ENCODE data around the gene TUBGCP6.

DNA sequence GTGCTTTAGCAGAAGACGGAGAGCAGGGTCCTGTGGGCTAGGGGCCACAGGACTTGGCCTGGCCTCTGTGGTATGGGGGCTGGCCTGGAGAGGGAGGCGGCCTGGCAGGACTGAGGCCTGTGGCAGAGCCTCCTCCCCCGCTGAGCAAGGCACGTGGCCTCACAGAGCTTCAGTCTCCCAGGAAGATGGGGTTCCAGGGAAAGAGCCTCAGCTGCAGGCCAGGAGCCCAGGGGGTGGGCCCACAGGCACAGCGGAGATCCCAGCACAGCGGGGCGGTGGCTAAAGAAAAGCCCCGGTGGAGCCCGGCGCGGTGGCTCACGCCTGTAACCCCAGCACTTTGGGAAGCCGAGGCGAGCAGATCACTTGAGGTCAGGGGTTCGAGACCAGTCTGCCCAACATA is 14.5 kb upstream of the TUBGCP6 start:
- TF ChIP-seq, protein P1, sequence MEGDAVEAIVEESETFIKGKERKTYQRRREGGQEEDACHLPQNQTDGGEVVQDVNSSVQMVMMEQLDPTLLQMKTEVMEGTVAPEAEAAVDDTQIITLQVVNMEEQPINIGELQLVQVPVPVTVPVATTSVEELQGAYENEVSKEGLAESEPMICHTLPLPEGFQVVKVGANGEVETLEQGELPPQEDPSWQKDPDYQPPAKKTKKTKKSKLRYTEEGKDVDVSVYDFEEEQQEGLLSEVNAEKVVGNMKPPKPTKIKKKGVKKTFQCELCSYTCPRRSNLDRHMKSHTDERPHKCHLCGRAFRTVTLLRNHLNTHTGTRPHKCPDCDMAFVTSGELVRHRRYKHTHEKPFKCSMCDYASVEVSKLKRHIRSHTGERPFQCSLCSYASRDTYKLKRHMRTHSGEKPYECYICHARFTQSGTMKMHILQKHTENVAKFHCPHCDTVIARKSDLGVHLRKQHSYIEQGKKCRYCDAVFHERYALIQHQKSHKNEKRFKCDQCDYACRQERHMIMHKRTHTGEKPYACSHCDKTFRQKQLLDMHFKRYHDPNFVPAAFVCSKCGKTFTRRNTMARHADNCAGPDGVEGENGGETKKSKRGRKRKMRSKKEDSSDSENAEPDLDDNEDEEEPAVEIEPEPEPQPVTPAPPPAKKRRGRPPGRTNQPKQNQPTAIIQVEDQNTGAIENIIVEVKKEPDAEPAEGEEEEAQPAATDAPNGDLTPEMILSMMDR (IDR thresholded peaks at IDR 0.05) = no peak
- TF ChIP-seq POLR2A (IDR thresholded peaks at IDR 0.05) (no peak), POLR2AphosphoS5 (IDR thresholded peaks at IDR 0.05) (no peak)

Data from prostate gland (tissue), 2 donors.